NCI-H146 treated with DMSO at 0.1 percent for 48 hours (cell line): ENCODE data around the gene PKD1.

Experiments
- DNase-seq: peaks from one replicate; lab custom pipeline; 2025; ENCODE audit not compliant: unreplicated experiment; lab: John Stamatoyannopoulos, UW

The PKD1 gene

DNA sequence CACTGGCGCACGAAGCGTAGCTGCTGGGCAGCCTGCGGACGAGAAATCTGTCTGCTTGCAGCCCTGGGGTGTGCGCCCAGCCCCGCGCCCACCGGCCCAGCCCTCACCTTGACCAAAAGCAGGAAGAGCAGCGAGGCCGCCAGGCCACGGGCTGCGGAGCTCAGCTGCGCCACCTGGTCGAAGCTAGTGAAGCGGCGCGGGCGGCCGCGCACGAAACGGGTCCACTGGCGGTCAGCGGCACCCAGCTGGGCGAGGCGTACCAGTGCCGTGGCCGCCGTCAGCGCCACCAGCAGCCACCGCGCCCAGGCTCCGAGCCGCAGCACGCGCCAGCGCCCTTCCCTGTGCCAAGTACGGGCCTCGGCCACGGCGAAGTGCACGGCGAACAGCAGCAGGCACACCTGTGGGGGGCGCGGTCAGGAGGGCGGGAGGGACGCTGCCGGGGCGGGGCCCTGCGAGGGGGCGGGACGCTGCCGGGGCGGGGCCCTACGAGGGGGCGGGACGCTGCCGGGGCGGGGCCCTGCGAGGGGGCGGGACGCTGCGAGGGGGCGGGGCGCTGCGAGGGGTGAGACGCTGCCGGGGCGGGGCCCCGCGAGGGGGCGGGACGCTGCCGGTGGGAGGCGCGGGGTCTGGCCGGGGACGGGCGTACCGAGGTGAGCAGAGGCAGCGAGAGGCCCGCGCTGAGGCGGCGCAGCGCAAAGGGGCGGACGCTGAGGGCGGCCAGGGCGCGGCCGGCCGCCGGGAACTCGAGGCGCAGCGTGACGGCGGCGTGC lies 44.7 kb downstream of the PKD1 start:
- DNase-seq: no peak

DNA sequence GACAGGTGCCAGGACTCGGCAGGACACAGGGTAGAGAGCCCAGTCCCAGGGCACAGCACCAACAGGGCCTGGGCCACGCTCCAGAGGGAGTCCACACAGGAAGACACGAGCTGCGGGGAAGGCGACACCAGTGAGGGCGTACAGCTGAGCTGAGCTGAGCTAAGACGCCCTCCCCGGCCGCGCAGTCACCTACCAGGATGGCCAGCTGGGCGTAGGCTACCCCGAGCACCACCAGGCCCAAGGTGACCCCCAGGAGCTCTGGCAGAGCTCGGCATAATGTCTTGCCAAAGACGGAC lies 45.3 kb downstream of the PKD1 start:
- no peak for DNase-seq

DNA sequence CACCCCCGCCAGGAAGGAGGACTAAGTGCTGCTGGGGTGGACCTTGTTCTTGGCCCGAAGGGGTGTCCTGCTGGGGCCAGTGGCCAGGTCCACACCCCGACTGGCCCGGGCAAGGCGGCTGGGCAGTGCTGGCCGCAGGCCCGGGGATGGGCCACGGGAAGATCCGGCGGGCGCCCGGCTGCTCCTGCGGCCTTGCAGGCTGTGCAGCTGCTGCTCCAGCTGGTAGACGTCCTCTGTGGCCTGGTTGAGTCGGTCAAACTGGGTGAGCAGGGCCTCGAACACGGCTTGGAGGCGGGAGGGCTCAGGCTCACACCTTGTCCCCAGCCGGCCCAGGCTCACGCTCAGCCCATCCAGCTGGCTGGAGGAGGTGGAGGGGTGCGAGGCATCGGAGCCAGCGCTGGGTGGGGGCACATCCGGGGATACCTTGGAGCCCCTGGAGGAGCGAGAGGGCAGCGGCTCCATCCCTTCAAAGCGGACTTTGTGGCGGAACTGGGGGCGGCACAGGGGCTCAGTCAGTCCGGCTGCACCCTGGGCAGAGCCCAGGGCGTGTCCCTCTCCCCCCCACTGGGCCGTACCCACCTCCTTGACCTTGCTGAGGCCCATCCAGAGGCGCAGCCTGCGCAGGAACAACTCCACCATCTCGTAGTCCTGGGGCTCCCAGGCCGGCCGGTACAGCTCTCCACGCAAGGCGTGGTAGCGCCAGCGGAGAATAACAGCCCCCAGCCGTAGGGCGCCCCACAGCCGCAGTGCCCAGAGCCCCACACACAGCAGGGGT lies 45.8 kb downstream of the PKD1 start:
- DNase-seq: no peak

DNA sequence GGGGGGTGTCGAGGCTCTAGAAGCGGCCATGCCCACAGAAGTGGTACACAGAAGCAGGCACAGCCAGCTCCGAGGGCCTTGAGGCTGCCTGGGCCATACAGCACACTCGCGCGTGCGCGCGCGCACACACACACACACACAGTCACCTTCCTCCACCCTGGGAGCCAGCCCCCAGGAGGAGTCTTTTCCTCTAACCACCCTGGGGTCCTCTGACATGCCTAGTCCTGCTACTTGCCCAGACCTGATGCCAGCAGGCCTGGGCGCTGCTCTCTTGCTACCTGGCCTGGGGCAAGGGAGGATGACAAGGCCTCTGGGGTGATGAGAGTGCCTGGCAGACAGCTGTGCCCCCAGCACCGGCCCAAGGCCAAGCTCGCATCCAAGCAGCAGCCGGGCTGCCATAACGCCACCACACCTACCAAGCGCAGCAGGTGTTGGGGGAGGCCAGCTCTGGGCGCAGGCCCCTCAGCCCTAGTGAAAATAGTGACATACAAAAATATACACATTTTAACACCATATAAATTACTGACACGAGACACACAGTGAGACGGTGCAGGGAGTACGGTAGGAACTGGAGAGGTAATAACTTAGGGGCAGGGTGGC lies 46.8 kb downstream of the PKD1 start:
- DNase-seq: no peak

DNA sequence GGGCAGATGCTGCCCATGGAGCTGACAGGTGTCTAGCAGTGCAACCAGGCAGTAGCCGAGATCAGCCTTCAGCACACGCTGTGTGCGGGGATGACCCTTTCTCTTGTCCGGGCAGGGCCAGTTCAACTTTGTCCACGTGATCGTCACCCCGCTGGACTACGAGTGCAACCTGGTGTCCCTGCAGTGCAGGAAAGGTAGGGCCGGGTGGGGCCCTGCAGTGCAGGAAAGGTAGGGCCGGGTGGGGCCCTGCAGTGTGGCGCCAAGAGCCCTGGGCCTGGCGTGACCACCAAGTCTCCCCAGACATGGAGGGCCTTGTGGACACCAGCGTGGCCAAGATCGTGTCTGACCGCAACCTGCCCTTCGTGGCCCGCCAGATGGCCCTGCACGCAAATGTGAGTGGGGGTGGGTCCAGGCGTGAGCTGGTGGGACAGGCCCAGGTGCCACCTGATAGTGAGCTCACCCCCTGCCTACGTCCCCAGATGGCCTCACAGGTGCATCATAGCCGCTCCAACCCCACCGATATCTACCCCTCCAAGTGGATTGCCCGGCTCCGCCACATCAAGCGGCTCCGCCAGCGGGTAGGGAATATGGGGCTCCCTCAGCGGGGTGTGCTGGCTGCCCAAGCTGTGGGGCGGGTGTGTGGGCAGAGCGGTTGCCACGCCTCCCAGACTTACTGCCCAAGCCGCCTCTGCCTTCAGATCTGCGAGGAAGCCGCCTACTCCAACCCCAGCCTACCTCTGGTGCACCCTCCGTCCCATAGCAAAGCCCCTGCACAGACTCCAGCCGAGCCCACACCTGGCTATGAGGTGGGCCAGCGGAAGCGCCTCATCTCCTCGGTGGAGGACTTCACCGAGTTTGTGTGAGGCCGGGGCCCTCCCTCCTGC lies 47.7 kb downstream of the PKD1 start:
- no peak for DNase-seq

DNA sequence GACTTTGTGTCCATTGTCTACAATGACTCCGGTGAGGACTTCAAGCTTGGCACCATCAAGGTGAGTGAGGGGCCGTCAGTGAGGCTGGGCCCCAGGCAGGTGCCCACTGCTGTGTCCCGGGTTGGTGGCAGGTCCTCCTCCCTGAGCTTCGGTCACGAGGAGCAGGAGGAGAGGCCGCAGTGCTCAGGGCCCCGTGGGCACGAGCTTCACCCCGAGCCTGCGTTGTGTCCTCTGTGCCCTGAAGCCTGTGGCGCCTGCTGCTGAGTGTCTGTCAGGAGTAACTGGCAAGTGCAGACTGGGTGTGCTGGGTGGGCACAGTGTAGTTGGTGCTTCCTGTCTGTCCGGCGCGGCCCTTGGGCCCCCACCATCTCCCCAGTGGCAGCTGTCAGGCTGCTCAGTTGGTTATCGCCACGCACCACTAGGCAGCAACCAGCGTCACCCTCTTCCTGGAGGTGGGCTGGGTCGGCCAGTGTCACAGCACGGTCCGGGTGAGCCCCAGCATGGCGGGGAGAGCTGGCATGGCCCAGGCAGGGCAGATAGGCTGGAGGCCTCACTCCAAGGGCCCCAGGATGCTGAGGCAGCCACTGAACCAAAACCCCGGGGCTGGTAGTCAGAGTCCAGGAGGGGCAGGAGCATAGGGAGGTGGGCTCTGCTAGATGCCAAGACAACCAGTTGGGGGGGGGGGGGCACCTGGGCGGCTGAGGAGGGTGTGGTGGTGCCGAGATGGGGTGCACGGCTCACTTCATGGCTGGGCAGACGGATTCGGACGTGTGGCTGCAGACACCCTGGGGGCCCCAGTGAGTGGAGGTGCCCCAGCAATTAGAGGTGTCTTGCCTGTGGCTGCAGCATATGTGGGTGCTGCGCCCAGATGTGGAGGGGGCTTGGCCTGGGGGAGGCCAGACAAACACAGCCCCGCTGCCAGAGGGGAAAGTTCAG lies 48.6 kb downstream of the PKD1 start:
- no peak for DNase-seq

DNA sequence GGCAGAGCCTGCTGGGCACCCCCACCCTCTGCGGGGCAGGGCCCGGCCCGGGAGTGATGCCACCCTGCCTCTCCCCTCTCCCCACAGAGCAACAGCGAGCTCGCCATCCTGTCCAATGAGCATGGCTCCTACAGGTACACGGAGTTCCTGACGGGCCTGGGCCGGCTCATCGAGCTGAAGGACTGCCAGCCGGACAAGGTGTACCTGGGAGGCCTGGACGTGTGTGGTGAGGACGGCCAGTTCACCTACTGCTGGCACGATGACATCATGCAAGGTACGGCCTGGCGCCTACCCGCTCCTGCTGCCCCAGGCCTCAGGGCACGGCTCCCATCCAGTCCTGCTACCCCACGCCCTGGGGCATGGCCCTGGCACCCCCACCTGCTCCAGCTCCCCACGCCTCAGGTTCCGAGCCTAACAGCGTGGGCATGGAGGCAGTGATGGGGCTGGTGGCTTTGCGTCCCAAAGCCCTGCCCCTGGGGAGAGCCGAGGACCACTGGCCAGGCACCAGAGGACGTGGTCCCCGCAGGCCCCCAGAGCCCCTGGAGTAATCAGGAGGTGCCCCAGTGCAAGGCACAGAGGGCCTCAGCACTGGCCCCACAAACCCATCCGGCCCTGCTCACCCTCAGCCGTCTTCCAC lies 49.5 kb downstream of the PKD1 start:
- no peak for DNase-seq

DNA sequence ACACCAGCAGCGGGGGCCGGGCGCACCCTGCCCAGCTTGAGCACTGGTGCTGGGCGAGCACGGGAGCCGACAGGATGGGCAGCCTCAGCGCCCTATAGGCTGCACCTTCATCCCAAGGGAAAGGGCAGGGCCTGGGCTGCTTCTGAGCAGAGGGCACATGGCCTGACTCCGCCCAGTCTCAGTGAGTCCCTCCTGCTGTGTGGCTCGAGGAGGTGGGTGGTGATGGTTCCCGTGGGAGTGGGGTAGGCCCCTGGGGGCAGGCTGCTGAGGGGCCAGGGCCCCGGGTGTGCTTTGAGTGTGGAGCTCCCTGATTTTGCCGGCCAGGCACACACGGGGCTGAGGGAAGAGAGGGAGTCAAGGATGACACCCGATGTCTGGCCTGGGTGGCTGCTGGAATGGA lies 50.0 kb downstream of the PKD1 start:
- DNase-seq: no peak

DNA sequence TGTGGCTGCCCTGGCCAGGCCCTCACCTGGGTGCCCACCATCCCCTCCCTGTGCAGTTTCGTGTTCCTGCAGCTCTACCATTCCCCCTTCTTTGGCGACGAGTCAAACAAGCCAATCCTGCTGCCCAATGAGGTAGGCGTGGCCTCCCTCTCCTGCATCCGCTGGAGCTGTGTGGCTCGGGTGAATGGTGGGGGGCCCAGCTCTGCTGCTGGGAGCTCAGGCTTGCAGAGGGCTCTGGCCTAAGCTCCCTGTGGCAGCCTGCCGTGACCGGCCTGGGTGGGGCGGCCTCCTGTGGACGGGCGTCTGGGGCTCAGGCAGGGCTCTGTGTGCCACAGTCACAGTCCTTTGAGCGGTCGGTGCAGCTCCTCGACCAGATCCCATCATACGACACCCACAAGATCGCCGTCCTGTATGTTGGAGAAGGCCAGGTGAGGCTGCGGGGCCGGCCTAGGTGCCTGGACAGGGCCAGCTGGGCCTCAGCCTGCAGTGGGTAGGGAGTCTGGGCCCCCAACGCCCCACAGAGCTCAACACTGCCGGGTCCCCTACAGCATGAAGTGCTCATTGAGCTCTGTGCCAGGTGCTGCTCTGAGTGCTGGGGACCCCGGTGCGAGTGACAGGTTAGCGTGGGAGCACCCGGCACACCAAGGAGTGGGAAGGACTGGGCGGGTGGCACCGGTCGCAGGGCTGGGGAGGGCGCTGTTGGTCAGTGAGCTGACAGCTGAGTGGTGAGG lies 50.6 kb downstream of the PKD1 start:
- no peak for DNase-seq

DNA sequence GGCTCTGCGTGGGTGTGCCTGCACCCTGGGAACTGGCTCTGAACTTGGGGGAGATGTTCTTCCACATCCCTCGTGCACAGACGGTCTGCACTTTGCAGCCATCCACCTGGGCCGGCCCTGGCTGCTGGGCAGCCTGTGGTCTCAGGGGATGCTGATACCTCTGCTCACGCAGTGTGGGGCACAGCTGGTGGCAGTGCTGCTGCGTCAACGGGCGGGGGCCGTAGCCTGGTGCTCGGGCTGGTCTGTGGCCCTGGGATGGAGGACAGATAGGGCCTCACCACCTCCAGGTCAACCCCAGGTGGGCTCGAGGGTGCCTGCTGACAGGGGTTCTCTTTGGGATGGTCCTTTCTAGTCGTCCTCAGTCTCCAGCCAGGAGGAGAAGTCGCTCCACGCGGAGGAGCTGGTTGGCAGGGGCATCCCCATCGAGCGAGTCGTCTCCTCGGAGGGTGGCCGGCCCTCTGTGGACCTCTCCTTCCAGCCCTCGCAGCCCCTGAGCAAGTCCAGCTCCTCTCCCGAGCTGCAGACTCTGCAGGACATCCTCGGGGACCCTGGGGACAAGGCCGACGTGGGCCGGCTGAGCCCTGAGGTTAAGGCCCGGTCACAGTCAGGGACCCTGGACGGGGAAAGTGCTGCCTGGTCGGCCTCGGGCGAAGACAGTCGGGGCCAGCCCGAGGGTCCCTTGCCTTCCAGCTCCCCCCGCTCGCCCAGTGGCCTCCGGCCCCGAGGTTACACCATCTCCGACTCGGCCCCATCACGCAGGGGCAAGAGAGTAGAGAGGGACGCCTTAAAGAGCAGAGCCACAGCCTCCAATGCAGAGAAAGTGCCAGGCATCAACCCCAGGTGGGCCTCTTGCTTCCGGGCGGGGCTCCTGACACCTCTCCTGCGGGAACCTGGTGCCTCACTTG lies 51.6 kb downstream of the PKD1 start:
- no peak for DNase-seq

DNA sequence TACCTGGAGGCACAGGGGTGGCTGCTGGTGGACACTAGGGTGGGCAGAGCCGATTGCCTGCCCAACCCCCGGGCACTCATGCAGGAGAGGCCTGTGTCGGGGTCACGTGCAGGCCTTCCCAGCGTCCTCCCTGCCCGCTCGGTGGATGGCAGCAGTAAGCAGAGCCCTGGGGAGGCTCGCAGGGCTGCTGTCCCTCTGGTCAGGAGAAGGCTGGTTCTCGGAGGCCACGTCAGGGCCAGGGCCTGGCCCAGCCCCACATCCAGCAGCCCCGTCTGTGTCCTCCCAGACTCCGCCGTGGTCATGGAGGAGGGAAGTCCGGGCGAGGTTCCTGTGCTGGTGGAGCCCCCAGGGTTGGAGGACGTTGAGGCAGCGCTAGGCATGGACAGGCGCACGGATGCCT lies 52.3 kb downstream of the PKD1 start:
- DNase-seq: no peak

DNA sequence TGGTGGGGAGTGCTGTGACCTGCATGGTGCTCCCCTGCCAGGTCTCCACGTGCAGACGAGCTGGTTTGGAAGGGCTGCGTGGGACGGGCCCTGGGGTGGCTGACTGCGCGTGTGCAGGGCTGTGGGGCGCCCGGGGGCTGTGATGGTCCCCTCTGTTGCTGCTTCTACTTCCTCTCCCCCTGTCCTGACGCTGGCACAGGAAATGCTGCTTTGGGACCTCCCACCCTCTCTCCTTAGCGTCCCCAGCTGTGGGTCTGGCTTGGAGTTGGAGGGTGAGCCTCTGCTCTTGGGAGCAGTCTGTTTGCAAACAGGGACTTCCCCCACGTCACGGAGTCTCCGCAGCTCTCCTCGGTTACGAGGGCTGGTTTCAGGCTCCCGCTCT lies 52.7 kb downstream of the PKD1 start:
- DNase-seq: no peak

DNA sequence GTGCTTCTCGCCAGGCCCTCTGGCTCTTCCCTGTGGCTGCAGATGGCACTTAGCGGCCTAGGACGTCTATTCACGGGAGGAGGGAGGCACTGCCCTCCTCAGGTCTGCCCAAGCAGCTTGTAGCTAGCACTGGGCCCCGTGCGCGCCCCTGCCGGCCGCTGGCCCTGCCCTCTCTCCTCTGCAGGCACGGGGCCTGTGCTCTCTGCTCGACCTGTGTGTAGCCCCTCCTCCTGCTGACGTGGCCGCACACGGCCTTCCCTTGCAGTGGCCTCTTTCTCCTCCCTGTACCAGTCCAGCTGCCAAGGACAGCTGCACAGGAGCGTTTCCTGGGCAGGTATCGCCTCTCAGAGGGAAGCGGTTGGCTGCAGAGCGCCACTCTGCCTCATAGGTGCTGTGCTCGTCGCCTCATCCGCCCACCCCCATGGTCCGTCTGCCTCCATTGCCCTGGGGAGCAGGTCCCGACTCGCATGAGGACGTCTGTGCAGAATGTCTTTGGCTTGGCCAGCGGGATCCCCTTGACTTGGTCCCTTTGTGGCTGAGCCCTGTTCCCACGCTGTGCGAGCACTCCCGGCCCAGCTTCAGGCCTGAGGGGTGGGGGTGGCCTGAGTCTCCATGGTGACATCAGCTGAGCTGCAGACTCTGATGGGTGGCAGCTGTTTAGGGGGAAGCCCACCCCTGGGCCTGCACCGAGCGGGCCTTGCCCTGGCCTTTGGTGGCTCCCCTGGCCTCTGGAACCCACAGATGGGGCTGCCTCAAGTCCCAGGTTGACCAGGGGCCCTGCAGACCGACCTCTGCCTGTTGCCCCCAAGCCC lies 53.3 kb downstream of the PKD1 start:
- no peak for DNase-seq

DNA sequence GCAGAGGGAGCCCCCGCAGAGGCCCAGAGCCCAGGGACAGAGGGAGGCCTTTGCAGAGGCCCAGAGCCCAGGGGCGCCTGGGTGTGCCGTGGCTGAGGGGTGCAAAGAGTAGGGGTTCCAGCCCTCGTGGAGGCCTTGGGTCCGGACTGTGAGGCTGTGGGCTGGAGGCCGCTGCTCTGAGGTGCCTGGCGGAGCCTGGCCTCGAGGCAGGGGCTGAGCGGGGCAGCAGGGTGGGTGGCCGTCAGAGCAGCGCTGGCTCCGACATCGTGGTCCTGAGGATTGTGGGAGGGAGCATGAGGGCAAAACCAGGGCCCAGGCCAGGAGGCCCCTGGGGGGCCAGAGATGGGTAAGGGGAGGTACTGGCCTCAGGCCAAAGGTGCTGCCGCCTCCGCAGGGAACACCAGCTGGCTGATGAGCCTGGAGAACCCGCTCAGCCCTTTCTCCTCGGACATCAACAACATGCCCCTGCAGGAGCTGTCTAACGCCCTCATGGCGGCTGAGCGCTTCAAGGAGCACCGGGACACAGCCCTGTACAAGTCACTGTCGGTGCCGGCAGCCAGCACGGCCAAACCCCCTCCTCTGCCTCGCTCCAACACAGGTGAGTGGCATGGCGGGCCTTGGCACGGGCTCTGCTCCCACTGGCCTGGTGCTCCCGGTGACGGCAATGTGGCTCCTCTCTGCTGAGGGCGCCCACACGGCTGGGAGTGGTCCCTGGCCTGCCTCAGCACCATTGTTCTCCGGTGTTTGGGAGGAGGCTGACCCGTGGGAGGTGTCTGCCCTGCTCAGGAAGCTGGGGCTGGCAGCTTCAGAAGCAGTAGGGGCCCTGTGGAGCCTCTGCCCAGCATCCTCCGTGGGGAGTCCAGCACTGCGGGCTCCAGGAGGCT lies 54.3 kb downstream of the PKD1 start:
- DNase-seq: no peak

DNA sequence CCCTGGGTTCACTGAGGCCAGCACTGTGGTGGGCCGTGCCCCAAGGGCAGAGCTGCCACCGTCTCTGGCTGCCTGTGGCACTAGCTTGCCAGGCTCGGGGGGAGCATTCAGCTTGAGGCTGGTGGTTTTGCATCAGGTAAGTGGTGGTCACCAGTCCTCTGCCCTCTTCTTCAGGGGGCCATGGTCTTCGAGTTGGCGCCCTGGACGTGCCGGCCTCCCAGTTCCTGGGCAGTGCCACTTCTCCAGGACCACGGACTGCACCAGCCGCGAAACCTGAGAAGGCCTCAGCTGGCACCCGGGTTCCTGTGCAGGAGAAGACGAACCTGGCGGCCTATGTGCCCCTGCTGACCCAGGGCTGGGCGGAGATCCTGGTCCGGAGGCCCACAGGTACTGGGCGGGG lies 55.7 kb downstream of the PKD1 start:
- no peak for DNase-seq

DNA sequence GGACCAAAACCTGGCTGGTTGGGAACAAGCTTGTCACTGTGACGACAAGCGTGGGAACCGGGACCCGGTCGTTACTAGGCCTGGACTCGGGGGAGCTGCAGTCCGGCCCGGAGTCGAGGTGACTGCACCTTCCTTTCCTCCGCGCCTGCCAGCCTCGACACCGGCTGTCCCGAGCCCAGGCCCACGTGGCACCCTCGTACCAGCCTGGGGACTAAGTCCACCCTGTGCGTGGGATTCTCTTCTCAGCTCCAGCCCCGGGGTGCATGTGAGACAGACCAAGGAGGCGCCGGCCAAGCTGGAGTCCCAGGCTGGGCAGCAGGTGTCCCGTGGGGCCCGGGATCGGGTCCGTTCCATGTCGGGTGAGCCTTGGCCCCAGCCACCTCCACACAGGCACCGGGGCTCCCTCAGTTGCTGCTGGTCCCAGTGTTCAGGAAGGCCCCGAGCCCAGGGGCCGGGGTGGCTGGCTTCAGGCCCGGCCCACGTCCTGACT lies 56.3 kb downstream of the PKD1 start:
- DNase-seq: no peak
